Suppressor macrophage treated with lipopolysaccharide for 1 hour (primary cell): ENCODE data around the gene GALNT1.

ENCODE experiments used
- DNase-seq, 3 donors: peaks; one replicate each; pipeline ENCODE4 v3.0.0-alpha.2; 2020 to 2022

Gene GALNT1

GRCh38 chr18:35582899-35583558 lies 1.5 kb downstream of the GALNT1 start:
- no peak for DNase-seq

GRCh38 chr18:35584735-35585134 lies 3.2 kb downstream of the GALNT1 start:
- no peak for DNase-seq

GRCh38 chr18:35585608-35586007 lies 4.1 kb downstream of the GALNT1 start:
- DNase-seq = no peak

GRCh38 chr18:35588122-35588521 lies 6.6 kb downstream of the GALNT1 start:
- no peak for DNase-seq

- DNase-seq = no peak
Measured at GRCh38 chr18:35588995-35589394, 7.5 kb downstream of the GALNT1 start.

GRCh38 chr18:35589546-35589945 lies 8.0 kb downstream of the GALNT1 start:
- no peak for DNase-seq

- DNase-seq = no peak
Measured at GRCh38 chr18:35590935-35591334, 9.4 kb downstream of the GALNT1 start.

- peak in 1 of 3 donors; percentile 15 for DNase-seq
Measured at GRCh38 chr18:35592298-35592697, 10.8 kb downstream of the GALNT1 start.

GRCh38 chr18:35593859-35594258 lies 12.3 kb downstream of the GALNT1 start:
- DNase-seq = no peak

GRCh38 chr18:35597758-35598157 lies 16.2 kb downstream of the GALNT1 start:
- DNase-seq = no peak

GRCh38 chr18:35602193-35602820 lies 20.8 kb downstream of the GALNT1 start:
- no peak for DNase-seq

GRCh38 chr18:35603008-35603407 lies 21.5 kb downstream of the GALNT1 start:
- DNase-seq = peak; percentile 42 to 51 (median 43)

GRCh38 chr18:35603528-35603927 lies 22.0 kb downstream of the GALNT1 start:
- no peak for DNase-seq

GRCh38 chr18:35604369-35604768 lies 22.8 kb downstream of the GALNT1 start:
- DNase-seq = no peak

- DNase-seq = peak; percentile 16 to 36 (median 36)
Measured at GRCh38 chr18:35605686-35606417, 24.3 kb downstream of the GALNT1 start.

GRCh38 chr18:35609236-35609635 lies 27.7 kb downstream of the GALNT1 start:
- DNase-seq = no peak

- no peak for DNase-seq
Measured at GRCh38 chr18:35610089-35610488, 28.5 kb downstream of the GALNT1 start.

- no peak for DNase-seq
Measured at GRCh38 chr18:35610724-35611123, 29.2 kb downstream of the GALNT1 start.

- no peak for DNase-seq
Measured at GRCh38 chr18:35611518-35611917, 30.0 kb downstream of the GALNT1 start.

GRCh38 chr18:35616074-35616473 lies 34.5 kb downstream of the GALNT1 start:
- DNase-seq = no peak

- peak; percentile 65 to 82 (median 75) for DNase-seq
Measured at GRCh38 chr18:35616664-35617423, 35.3 kb downstream of the GALNT1 start.

- no peak for DNase-seq
Measured at GRCh38 chr18:35617865-35618264, 36.3 kb downstream of the GALNT1 start.

GRCh38 chr18:35618289-35618688 lies 36.7 kb downstream of the GALNT1 start:
- DNase-seq = no peak
